SK-N-MC (cell line): Measurements from ENCODE around the gene CTU2.

ENCODE experiments used
- EZH2 ChIP-seq: fragments of 200-600 bp; sonication (generic); IDR thresholded peaks from one replicate; pipeline ENCODE4 v1.6.1; 2017; ENCODE audit warnings: antibody characterized with exemption
- POLR2AphosphoS5 ChIP-seq: IDR thresholded peaks from 2 replicates; pipeline ENCODE4 v1.6.1; 2012; ENCODE audit warnings: mild to moderate bottlenecking, low read depth, low read length, borderline replicate concordance

GRCh38 chr16:88706229-88706964 lies at the start of gene CTU2, which contains the start of gene RNF166:
- TF ChIP-seq POLR2AphosphoS5 (peak; percentile 63; the same call in 1 of the 2 replicates), EZH2 (no peak)
